Activated B cell treated with CpG ODN at 0.5 μM for 24 hours (primary cell): ENCODE data around the gene REPS2. TPM values are rescaled to one million over a fixed set of nuclear protein-coding genes. Genes with fewer than 3 reads are reported as not detected.
"Not testable (repeated sequence)": the region's sequence is repeated elsewhere in the genome, so short reads cannot be mapped to it uniquely, and the experiment has no call there.

ENCODE experiments used
- ATAC-seq: fragments of 200-7000 bp; cut with Tn5 transposase; one replicate; pipeline ENCODE4 v1.10.0; 2021; ENCODE audit warnings: low read depth, mild to moderate bottlenecking, moderate library complexity
- CTCF ChIA-PET: fragments of 350-600 bp; sonication (Branson Sonifier 250); formaldehyde crosslinking; loops from one replicate; lab custom pipeline; 2021; ENCODE audit warnings: antibody characterized with exemption; lab: Charles Lee
- POLR2A ChIA-PET: fragments of 350-600 bp; sonication (Branson Sonifier 250); formaldehyde crosslinking; loops from one replicate; lab custom pipeline; 2021; ENCODE audit warnings: antibody characterized with exemption; lab: Charles Lee
- DNase-seq: peaks from one replicate; pipeline ENCODE4 v3.0.0; 2022
- H3K27ac Mint-ChIP-seq: one replicate; pipeline ENCODE4 v1.8.0; 2020; ENCODE audit warnings: mixed read lengths
- H3K27me3 Mint-ChIP-seq: one replicate; pipeline ENCODE4 v1.8.0; 2021; ENCODE audit warnings: mixed read lengths
- H3K36me3 Mint-ChIP-seq: one replicate; pipeline ENCODE4 v1.8.0; 2021; ENCODE audit warnings: low read depth, mixed read lengths
- H3K4me1 Mint-ChIP-seq: one replicate; pipeline ENCODE4 v1.8.0; 2021; ENCODE audit warnings: mixed read lengths
- H3K4me3 Mint-ChIP-seq: one replicate; pipeline ENCODE4 v1.8.0; 2020; ENCODE audit warnings: mild to moderate bottlenecking, mixed read lengths
- H3K9me3 Mint-ChIP-seq: one replicate; pipeline ENCODE4 v1.8.0; 2020; ENCODE audit warnings: mixed read lengths
- CTCF ChIP-seq: fragments of 200-600 bp; IDR thresholded peaks from one replicate; pipeline ENCODE4 v1.8.0; 2022; ENCODE audit warnings: antibody characterized with exemption, mild to moderate bottlenecking
- intact Hi-C: fragments of 100-400 bp; cut with micrococcal nuclease; formaldehyde crosslinking; loops from one replicate; pipeline ENCODE4 v1.15.1; 2024
- total RNA-seq: library from RNA; stranded (reverse); gene quantifications from 2 replicates; pipeline ENCODE4 v1.2.3, GENCODE V29; 2022

REPS2 gene
- total RNA-seq, 1 donor from 2014 or later = 2.0 TPM

- peak overlapping the region; percentile 59 for H3K27ac Mint-ChIP-seq
Observed at GRCh38 chrX:16946971-16947562, 609 bp downstream of the REPS2 start.

DNA sequence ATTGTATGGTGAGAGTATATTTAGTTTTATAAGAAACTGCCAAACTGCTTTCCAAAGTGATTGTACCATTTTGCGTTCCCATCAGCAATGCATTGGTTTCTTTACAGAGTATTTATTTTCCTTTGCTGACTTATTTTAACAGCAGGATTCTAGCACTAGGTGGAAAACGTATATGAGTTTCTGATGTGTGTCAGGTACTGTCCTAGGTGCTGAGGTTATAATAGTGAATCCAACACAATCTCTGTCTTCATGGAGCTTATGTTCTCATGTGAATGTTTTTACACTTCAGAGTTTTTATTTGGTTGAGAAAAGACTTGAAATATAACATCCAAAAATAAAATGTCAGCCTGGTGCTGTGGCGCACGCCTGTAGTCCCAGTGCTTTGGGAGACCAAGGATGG, 4.0 kb downstream of the REPS2 start:
- Mint-ChIP-seq H3K4me1 (peaks cover 18% of the 10 kb centered on the region), H3K27me3 (no peaks in the 10 kb centered on the region), H3K36me3 (no peaks in the 10 kb centered on the region), H3K9me3 (no peaks in the 10 kb centered on the region), H3K27ac (no peak overlapping the region), H3K4me3 (no peak overlapping the region)
- DNase-seq (no peak), ATAC-seq (no peak)
- POLR2A ChIA-PET = no interaction called here
- CTCF ChIA-PET = no interaction called here
- TF ChIP-seq CTCF = no peak
- intact Hi-C loops = no loop called here

More at GRCh38 chrX:16946971-16947562, 609 bp downstream of the REPS2 start:
- Mint-ChIP-seq H3K4me1 (peaks cover 10% of the 10 kb centered on the region), H3K9me3 (no peaks in the 10 kb centered on the region), H3K4me3 (peak overlapping the region; percentile 86), H3K27me3 (no peaks in the 10 kb centered on the region), H3K36me3 (no peaks in the 10 kb centered on the region)
- CTCF ChIA-PET = interaction anchor here (1.0 to 2.2 kb wide), 3 partner anchors 61 to 99 kb away, joined by 3 to 7 read pairs (median 5); no protein-coding TSS in a partner anchor
- ATAC-seq (peak; percentile 29), DNase-seq (peak; percentile 19)
- intact Hi-C loops = loop anchor here (1.0 to 10.0 kb wide), 5 partner anchors 24 to 232 kb away; partner anchors contain the start of genes CTPS2, RBBP7 and SYAP1
- no peak for TF ChIP-seq CTCF
- POLR2A ChIA-PET = interaction anchor here (0.6 kb wide), 1 partner anchor 1134 kb away, joined by 5 read pairs; no protein-coding TSS in a partner anchor

- Mint-ChIP-seq H3K27ac (no peak overlapping the region), H3K27me3 (no peaks in the 10 kb centered on the region), H3K36me3 (no peaks in the 10 kb centered on the region), H3K4me1 (peaks cover 24% of the 10 kb centered on the region), H3K9me3 (no peaks in the 10 kb centered on the region), H3K4me3 (no peak overlapping the region)
- ATAC-seq (no peak), DNase-seq (no peak)
- CTCF ChIA-PET = no interaction called here
- POLR2A ChIA-PET = interaction anchor here (0.6 kb wide), 1 partner anchor 92 kb away, joined by 3 read pairs; no protein-coding TSS in a partner anchor
- TF ChIP-seq CTCF = no peak
- intact Hi-C loops = no loop called here
Observed at GRCh38 chrX:16953606-16954211, 7.3 kb downstream of the REPS2 start.

- Mint-ChIP-seq H3K4me1 (peaks cover 24% of the 10 kb centered on the region), H3K27me3 (no peaks in the 10 kb centered on the region), H3K36me3 (no peaks in the 10 kb centered on the region), H3K27ac (no peak overlapping the region), H3K9me3 (no peaks in the 10 kb centered on the region), H3K4me3 (no peak overlapping the region)
- intact Hi-C loops = no loop called here
- ChIA-PET CTCF (no interaction called here), POLR2A (no interaction called here)
- ATAC-seq (no peak), DNase-seq (no peak)
- TF ChIP-seq CTCF = no peak
Observed at GRCh38 chrX:16957751-16958150, 11.3 kb downstream of the REPS2 start.

- POLR2A ChIA-PET = no interaction called here
- CTCF ChIA-PET = no interaction called here
- no peak for TF ChIP-seq CTCF
- ATAC-seq (no peak), DNase-seq (no peak)
- intact Hi-C loops = no loop called here
- no peaks in the 10 kb centered on the region for H3K9me3 Mint-ChIP-seq
- no peak overlapping the region for H3K27ac Mint-ChIP-seq
- H3K27me3 Mint-ChIP-seq = no peaks in the 10 kb centered on the region
- H3K4me1 Mint-ChIP-seq = peaks cover 24% of the 10 kb centered on the region
- no peaks in the 10 kb centered on the region for H3K36me3 Mint-ChIP-seq
- no peak overlapping the region for H3K4me3 Mint-ChIP-seq
Observed at GRCh38 chrX:16958356-16958755, 11.9 kb downstream of the REPS2 start.

GRCh38 chrX:16962661-16963060, 16.2 kb downstream of the REPS2 start:
- H3K4me1 Mint-ChIP-seq, POLR2A ChIA-PET, CTCF ChIA-PET, intact Hi-C loops, H3K27ac Mint-ChIP-seq, DNase-seq, H3K36me3 Mint-ChIP-seq, H3K4me3 Mint-ChIP-seq, H3K9me3 Mint-ChIP-seq, H3K27me3 Mint-ChIP-seq, ATAC-seq: not testable (repeated sequence)
